Colon (tissue), 2 donors: Measurements from ENCODE around the gene IGSF9.

ENCODE experiments used
- FAIRE-seq: peaks from 2 replicates; lab custom pipeline; 2012; peaks lifted over from hg19 to GRCh38; lab: Jason Lieb, UNC
- donor health status: control.
- donor health status: control.

The IGSF9 gene

GRCh38 chr1:159944623-159945455 lies 574 bp downstream of the IGSF9 start:
- no peak for FAIRE-seq

DNA sequence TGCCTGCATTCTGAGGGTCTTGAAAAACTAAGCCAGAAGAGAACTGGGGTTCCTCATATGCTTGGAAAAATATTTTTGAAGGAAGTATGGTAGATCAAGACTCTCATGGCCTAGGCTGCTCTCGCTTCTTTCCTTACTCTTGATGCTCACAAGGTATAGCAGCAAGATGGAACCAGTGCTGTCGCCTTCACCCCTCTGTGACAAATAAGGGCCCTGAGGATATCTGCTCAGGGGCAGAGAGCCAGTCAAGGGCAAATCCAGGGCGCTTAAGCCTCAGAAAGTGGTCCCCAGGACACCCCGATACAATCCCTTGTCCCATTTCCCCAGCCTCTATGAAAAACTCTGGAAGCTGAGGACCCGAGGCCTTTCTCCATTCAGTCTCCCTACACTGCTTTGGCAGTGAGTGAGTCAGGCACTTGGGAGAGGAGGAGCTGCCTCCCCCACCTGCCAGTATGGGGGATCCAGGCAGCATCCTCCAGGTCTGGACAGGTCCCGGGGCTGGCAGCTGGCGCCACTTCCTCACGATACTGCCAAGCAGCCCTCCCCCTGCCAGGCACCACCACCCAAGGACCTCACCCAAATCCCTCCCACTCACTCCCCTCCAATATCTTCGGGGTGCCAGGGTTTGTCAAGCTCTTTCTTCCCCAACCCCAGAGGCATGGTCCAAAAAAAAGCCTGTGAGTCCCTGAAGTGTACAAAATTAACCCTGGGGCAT lies 1.3 kb downstream of the IGSF9 start:
- FAIRE-seq: no peak

DNA sequence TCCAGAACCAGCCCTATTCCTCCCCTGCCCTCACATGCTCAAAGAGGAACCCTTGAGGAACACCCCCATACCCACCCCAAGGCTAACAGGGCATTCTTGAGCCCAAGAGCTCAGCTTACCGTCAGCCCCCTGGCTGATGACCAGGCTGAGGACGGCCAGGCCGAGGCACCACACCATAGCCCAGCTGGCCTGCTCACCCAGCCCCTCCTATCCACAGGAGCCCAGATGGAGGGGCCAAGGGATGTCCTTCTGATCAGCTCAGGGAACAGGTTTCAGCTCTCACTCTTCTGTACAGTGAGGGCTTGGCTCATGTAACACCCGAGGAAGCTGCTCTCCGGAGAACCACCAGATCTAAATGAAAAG lies 2.2 kb downstream of the IGSF9 start:
- no peak for FAIRE-seq

DNA sequence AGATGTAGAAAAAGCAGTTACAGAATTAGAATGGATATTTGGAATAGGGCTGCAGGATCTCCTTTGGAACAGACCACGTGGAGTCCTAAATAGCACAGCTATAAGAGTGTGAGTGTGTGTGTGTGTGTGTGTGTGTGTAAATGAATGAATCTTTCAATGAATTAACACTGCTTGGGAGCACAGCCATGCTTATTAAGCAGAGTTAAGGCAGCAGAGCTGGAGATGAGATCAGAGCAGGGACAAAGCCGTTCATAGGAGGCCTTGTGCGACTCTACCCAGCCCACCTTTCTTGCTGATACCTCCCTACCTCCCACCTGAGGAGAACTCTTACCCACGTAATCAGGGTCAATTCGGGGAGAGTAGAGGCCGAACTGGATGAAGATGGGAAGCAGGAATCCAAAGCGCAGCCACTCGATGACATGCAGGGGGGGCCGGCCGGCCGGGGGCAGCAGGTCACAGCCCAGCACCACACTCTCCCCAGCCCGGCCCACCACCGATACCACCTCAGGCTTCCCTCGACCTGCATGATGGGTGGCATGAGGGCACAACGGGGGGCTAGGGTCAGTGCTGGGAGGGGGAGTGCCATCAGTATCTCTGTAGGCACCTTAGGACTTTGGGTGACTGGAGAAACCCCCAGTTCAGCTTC lies 2.7 kb downstream of the IGSF9 start:
- FAIRE-seq: no peak

- FAIRE-seq: no peak
Measured at GRCh38 chr1:159941591-159942560, 3.5 kb downstream of the IGSF9 start.

DNA sequence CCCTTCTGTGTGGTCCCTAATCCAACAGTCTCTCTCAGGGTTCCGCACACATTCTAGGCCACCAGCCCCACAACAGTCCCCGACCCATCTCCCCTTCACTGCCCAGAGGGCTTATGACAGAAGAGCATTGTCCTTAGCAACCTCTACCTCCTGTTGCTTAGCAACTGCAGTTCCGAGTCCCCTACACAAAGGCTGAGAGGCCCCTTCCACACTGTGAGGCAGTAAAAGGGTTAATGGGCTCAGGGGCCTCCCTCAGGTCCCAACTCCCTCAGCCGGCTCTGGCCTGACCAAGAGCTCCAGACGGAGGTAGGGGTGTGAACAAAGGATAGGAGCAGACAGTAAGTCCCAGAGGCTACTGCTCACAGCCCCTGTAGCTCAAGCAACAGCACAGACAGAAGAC lies 4.3 kb downstream of the IGSF9 start:
- FAIRE-seq: no peak

DNA sequence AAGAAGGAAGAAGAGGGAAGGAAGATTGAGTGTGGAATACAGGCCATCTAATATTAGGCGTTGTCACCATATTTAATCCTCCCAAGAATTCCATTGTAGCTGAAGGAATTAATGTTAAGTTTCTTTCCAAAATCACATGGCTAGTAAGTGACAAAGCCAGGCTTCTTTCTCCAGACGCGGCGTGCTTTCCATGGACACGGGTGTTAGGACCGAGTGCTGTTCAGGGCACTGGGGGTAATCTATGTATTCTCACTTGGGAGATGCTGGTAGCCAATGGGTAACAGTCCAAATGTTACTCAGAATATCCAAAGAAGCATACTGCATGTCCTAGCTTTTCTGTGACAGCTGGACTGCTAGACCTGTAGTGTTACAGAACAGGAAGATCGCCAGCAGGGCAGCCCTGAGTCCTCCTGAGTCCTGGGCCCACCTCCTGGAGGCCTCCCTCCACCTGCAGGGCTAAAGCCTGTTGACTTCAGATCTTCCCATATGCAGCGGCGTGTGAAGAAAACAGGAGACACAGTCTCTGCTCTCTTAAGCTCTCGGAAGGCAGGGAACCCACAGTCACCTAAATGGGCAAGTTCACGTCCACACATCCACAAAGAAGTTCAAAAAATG lies 5.3 kb downstream of the IGSF9 start:
- no peak for FAIRE-seq

GRCh38 chr1:159939678-159940002 lies 5.8 kb downstream of the IGSF9 start:
- no peak for FAIRE-seq

DNA sequence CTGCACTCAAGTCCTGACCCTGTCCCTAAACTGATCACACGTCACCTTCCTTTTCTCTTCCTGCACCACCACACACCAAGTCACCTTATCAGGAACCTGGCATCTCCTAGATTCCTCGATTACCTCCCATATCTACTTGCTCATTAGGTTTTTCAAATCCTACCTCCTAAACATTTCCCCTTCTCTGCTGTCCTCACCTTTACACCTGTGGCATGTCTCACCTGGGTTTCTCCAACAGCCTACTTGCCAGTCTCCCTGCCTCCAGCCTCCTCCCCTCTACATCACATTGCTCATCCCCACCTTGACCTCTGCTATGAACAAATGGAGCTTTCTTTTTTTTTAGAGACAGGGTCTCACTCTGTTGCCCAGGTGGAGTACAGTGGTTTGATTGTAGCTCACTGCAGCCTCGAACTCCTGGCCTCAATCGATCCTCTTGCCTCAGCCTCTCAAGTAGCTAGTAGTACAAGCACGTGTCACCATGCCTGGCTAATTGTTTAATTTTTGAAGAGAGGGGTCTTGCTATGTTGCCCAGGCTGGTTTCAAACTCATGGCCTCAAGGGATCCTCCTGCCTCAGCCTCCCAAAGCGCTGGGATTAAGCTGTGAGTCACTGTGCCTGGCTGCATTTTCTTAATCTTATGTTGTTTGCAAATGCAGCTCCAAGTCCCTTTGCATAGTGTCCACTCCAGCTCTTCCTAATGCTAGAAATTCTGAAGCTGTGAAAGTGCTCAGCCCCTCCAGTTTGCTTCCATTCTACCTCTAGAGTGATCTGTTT lies 6.3 kb downstream of the IGSF9 start:
- FAIRE-seq: no peak

DNA sequence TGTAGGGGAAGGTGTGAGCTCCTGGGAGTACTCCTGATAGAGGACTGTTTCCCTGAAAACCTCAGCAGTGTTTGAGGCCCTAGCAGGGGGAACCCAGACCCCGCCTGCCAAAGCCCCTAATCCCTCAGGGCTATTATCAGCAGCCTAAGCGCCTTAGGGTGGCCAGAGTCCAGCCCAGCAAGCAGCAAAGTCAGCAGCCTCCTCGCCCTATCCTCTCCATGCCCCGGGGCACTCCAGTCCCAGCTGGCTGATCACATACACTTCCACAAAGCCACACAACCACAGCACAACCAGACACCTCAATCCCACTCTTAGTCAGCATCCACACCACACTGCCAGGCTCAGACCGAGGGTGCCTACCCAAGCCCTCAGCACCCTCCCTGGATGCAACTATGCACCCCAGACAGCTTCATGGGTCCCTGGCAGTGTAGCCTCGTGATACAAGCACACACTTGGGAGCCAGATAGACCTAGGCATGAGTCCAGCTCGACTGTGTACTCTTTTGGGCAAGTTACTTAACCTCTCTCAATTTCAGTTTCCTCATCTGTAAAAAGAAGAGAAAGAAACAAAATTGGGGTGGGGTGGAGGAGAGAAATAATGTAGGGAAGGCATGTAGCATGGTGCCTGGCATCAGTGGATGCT lies 7.1 kb downstream of the IGSF9 start:
- FAIRE-seq: no peak

- no peak for FAIRE-seq
Measured at GRCh38 chr1:159937054-159937750, 8.2 kb downstream of the IGSF9 start.

GRCh38 chr1:159936273-159936904 lies 9.0 kb downstream of the IGSF9 start:
- no peak for FAIRE-seq

GRCh38 chr1:159935719-159936272 lies 9.6 kb downstream of the IGSF9 start:
- no peak for FAIRE-seq

DNA sequence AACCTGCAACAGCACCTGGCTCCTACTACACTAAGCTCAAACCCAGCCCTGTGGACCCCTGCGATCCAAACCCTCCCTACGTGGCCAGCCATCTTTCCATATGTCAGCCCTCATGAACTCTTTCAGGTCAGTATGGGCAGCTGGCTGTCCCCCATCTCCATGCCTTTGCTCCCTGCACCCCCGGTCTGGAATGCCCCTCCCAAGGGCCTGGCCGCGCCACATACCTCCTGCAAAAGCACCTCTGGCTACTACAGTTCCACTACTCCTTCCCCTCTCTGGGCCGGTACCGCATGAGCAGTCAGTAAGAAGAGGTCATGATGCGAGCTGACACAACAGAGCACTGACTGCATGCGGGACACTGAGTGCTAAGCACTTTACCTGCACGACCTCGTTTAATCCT lies 10.1 kb downstream of the IGSF9 start:
- FAIRE-seq: no peak

DNA sequence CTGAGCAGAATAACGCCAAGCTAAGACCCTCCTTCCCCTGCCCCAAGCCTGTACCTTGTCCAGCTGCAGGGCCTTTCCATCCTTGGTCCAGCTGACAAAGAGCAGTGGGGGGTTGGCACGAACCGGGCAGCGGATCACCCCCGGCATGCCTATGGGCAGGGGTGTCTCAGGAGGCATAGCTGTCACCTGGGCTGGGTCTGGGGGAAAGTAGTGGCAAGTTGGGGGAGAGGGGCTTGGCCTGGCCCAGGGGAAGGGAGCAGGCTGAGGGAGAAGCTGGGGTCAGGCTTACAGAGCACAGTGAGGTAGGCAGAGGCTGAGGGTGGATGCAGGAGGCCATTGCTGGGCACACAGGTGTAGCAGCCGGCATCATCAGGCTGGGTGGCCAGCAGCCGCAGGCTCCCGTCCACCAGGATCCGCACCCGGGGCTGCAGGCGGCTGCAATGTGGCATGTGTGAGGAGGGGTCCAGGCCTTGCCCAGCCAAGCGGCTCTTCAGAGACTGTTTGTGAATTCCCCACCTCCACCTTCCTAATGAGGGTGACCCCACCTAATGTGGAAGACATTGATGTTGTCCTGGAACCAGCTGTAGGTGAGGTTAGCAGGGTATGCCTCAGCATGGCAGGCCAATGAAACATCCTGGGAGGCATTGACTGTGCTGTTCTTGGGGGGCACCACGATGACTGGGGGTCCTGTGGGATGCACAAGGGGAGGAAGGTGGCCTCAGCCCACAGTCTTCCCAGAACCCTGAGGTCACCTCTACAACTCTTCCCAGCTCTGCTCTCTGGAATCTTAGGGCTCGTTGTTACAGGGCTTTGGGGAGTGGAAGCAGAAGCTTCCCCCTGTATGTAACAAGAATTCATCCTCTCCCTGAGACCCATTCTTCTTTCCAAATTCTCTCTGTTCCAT lies 11.0 kb downstream of the IGSF9 start:
- FAIRE-seq: no peak

- no peak for FAIRE-seq
Measured at GRCh38 chr1:159933347-159933746, 12.1 kb downstream of the IGSF9 start.

DNA sequence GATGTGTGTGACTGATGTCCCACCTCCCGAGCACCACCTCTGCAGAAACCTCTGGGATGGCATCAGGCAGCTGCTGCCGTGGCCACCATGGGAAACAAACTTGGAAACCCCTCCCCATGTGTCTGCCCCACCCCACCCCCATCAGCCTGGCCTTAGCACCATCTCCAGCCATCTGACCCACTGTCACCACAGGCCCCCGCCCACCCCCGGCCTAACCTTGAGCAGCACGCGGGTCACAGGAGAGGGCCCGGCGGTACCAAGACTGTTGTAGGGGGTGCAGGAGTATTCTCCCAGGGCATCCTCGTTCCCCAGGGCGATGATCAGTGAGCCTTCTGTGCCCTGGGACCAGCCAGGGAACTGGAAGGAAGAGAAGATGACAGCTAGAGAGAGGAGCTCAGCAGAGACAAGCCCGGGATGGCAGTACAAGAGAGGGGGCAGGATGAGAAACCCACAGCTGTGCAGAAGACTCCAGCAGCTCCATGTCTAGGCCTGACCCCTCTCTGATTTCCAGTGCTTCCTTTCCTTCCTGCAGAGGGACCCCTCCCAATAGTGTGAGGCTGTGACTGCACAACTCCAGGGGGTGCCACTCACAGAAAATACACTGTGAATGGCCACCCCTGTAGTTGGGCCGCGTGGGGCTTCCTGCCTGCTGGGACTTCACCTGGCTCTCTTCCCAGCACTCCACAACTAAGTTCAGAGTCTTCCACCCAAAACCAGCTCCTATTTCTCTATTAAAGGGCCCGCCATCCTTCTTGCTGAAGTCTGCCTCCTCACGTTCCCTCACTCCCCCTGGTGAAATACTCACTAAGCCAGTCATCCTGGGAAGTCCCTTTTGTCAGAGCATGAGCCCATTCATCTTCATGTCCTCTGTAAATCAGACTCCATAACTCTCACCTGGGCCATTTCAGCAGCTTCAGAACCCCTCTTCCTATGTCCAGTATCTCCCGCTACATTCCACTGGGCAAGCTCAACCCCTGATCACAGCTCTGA lies 12.8 kb downstream of the IGSF9 start:
- FAIRE-seq: no peak
